ENCODE results near the gene ARHGAP28. TPM values are rescaled to one million over a fixed set of nuclear protein-coding genes. Genes with fewer than 3 reads are reported as not detected.

The ARHGAP28 gene, protein sequence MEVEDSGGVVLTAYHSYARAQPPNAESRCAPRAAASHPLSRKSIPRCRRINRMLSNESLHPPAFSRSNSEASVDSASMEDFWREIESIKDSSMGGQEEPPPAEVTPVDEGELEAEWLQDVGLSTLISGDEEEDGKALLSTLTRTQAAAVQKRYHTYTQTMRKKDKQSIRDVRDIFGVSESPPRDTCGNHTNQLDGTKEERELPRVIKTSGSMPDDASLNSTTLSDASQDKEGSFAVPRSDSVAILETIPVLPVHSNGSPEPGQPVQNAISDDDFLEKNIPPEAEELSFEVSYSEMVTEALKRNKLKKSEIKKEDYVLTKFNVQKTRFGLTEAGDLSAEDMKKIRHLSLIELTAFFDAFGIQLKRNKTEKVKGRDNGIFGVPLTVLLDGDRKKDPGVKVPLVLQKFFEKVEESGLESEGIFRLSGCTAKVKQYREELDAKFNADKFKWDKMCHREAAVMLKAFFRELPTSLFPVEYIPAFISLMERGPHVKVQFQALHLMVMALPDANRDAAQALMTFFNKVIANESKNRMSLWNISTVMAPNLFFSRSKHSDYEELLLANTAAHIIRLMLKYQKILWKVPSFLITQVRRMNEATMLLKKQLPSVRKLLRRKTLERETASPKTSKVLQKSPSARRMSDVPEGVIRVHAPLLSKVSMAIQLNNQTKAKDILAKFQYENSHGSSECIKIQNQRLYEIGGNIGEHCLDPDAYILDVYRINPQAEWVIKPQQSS
- 0.21 and 0.72 TPM in 2 replicates for total RNA-seq

DNA sequence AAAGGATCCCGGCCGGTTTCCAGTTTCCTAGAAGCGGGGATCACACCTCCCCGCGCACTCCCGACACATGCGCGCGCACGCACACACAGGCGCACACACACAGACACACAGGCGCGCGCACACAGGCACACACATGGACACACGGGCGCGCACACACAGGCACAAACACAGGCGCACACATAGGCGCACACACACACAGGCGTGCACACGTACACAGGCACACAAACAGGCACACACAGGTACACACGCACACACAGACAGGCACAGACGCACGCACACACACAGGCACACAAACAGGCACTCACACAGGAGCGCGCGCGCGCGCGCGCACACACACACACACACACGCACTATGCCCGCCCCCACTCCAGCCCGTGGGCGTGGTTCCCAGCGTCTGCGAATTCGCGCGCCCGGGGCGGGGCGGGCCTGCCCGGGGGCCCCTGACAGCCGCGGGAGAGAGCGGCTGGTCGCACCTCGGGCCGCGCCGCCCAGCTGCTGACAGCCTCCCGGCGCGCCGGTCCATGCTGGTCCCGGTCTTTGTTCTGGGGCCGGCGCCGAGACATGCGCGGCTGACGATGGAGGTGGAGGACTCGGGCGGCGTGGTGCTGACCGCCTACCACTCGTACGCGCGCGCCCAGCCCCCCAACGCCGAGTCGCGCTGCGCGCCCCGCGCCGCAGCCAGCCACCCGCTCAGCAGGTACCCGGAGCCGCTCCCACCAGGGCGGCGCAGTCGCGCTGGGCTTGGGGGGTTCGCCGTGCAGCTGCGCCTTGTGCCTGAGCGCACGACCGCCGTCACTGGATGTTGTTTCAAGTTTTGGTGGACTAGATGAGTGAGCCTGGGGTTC lies at the start of gene ARHGAP28:
Gene ARHGAP28 (plus strand): TSS at position 470 of the 845 bp plus-strand sequence. CDS start 106 bp downstream, at position 576.

